Myocyte (in vitro differentiated cells): ENCODE data around the gene IGFL3. TPM values are rescaled to one million over a fixed set of nuclear protein-coding genes. Genes with fewer than 3 reads are reported as not detected.
"Not testable (repeated sequence)": the region's sequence is repeated elsewhere in the genome, so short reads cannot be mapped to it uniquely, and the experiment has no call there.

Source experiments
- DNase-seq: peaks from one replicate; pipeline ENCODE4 v3.0.0-alpha.2; 2012; ENCODE audit warnings: low read depth
- total RNA-seq: library from RNA; depleted of rRNA; stranded (reverse); fragments of >200 nt; gene quantifications from 2 replicates; pipeline ENCODE4 v1.2.3, GENCODE V29; 2014

Gene IGFL3
- total RNA-seq, 1 donor from 2014 or later: not detected

GRCh38 chr19:46126086-46126580, 1.6 kb upstream of the IGFL3 start:
- DNase-seq: no peak

- DNase-seq: no peak
Measured at GRCh38 chr19:46125447-46125846, 959 bp upstream of the IGFL3 start.

DNA sequence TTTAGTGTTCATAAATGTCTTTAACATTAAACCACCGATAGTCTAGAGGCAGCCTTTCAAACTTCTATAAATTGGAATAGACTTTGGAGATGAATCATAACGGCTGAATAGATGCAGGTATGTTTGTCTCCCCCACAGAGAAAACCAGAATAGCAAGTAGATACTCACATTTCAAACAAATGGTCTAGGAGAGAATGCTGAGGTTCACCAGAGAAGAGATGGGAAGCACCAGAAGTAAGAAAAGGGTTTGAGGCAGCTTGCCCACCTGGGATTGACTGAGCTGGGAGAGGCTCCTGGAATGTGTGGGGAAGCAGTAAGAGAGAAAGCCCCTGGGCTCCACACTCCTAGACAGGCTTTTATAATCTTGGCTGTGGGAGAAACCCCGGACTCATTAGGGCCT, 6.4 kb downstream of the IGFL3 start:
- peak; percentile 85 for DNase-seq

- no peak for DNase-seq
Measured at GRCh38 chr19:46116121-46116520, 8.4 kb downstream of the IGFL3 start.

- DNase-seq: peak; percentile 80
Measured at GRCh38 chr19:46115396-46116106, 8.9 kb downstream of the IGFL3 start.

- no peak for DNase-seq
Measured at GRCh38 chr19:46113726-46114125, 10.8 kb downstream of the IGFL3 start.

DNA sequence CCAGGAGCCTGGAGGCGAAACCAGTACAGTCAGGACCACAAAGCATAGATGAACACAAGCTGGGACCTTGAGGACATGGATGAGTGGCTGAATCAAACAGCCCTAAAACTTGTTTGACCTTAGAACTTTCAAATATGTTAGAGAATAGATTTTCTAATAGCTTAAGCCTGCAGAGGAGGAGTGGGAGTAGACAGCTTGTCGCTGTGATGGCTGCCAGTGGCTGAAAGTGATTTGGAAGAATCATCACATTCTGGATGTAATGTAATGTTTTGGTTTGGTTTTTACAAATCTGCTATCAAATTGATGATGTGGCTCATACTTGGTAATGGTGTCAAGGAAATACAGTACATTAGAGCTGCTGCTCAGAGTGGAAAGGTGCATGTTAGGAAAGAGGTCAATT, 12.0 kb downstream of the IGFL3 start:
- DNase-seq: no peak

GRCh38 chr19:46111376-46111775, 13.1 kb downstream of the IGFL3 start:
- DNase-seq: no peak

DNA sequence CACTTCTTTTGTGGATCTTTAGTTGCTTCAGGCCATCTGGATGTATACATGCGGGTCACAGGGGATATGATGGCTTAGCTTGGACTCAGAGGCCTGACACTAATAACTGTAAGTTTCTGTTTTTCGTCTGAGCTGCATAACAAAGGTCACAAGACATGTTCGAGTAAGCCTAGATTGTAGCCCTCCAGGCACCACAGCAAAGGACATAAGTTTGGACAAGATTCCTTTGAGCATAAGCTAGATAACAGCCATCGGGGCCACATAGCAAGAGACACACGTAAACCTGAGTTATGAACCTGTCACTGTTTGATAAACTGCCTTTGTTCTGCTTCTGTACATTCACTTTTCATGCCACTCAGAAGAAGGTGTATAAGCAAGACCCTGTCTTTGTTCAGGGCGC, 14.6 kb downstream of the IGFL3 start:
- DNase-seq: no peak

DNA sequence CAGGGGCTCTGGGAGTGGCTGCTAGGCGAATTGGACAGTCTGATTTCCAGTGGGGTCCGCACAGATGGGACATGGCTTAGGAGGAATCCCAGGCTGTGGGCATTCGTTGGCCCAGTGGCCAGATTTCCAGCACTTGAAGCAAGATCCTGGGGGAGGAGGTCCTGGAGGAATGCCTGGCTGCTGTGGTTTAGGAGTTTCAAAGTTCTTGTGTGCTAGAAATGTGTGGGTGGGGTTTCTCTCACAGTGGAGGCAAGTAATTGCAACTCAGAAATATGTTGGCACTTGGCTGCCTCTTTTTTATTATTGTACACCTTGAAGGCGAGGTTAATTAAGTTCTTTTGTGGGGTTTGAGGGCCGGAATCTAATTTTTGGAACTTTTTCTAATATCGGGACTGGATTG, 17.1 kb downstream of the IGFL3 start:
- peak; percentile 60 for DNase-seq

GRCh38 chr19:46102333-46102732, 22.2 kb downstream of the IGFL3 start:
- DNase-seq: not testable (repeated sequence)

- DNase-seq: no peak
Measured at GRCh38 chr19:46101293-46101692, 23.2 kb downstream of the IGFL3 start.

- DNase-seq: no peak
Measured at GRCh38 chr19:46100344-46100743, 24.1 kb downstream of the IGFL3 start.

GRCh38 chr19:46090444-46090843, 34.0 kb downstream of the IGFL3 start:
- no peak for DNase-seq

DNA sequence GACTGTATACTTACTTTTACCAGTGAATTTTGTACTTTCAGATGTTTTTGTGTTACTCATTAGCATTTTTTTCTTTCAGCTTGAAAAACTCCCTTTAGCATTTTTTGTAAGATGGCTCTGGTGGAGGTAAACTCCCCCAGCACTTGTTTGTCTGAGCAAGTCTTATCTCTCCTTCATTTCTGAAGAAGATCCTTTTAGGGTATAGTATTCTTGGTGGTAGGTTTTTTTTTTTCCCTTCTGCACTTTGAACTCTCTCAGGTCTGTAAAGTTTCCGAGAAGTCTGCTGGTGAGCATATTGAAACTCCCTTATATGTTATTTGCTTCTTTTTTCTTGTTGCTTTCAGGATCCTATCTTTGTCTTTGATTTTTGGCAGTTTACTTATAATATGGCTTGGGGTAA, 35.1 kb downstream of the IGFL3 start:
- no peak for DNase-seq

GRCh38 chr19:46088101-46088500, 36.4 kb downstream of the IGFL3 start:
- DNase-seq: no peak

GRCh38 chr19:46085888-46086287, 38.6 kb downstream of the IGFL3 start:
- no peak for DNase-seq

DNA sequence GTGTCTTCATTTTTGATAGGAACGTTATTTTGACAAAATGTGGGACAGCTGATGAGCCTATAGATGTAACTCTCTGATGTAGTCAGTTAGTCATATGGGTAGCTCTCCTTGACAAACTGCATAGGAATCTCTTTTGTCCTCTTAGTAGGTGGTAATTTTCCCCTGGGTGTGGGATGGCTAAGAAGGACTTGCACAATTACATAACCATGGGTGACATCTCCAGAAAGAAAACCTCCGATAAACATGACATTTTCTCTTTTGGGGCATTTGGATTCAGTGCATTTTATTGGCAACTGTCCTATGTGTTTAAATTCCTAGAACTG, 41.8 kb downstream of the IGFL3 start:
- no peak for DNase-seq

- DNase-seq: peak; percentile 59
Measured at GRCh38 chr19:46081928-46082727, 42.4 kb downstream of the IGFL3 start.

- DNase-seq: peak; percentile 94
Measured at GRCh38 chr19:46080561-46080960, 43.9 kb downstream of the IGFL3 start.

GRCh38 chr19:46079576-46079975, 44.9 kb downstream of the IGFL3 start:
- no peak for DNase-seq

DNA sequence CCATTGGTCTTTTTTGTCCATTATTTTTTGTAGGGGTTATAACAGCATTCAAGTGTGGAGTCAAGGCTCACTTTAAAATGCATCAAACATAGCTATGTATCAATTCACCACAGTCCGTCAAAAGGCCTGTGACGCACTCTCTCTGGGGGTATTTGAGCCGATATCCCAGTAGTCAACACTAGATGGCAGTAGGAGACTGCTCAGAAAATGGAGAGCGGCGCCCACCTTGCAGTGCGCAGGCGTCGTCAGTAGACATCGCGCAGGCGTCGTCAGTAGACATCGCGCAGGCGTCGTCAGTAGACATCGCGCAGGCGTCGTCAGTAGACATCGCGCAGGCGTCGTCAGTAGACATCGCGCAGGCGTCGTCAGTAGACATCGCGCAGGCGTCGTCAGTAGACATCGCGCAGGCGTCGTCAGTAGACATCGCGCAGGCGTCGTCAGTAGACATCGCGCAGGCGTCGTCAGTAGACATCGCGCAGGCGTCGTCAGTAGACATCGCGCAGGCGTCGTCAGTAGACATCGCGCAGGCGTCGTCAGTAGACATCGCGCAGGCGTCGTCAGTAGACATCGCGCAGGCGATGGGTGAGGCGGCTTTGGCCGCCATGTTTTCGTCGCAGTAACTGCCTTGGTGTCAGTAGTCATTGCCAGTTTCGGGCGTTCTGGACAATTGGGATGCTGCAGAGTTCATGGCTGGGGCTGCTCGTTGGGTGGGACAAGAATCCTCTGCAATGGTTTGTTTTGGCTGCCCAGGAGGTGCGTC, 45.7 kb downstream of the IGFL3 start:
- peak; percentile 67 for DNase-seq
